Activated naive CD4-positive, alpha-beta T cell treated with anti-CD3 and anti-CD28 coated beads, Interleukin-2, amount 50 U/mL, for 72 hours (primary cell): Measurements from ENCODE around the gene RDH13. TPM values are rescaled to one million over a fixed set of nuclear protein-coding genes. Genes with fewer than 3 reads are reported as not detected.

Experiments
- total RNA-seq, 2 donors: library from RNA; stranded (reverse); gene quantifications; one replicate each; pipeline ENCODE4 v1.2.3, GENCODE V29; 2022

RDH13 gene
- total RNA-seq, 2 donors from 2014 or later: 15.9 to 16.0 TPM

Other genes with a start within 250 kb of the RDH13 start
- gene KIR3DL1, start 246.7 kb downstream of the RDH13 start, total RNA-seq: under 1 TPM; 0.18 to 0.23 TPM
- gene KIR2DS4, start 230.5 kb downstream of the RDH13 start, total RNA-seq: under 1 TPM; 0.18 to 0.45 TPM
- gene KIR3DL2, start 212.7 kb downstream of the RDH13 start, total RNA-seq: 1 to 10 TPM in 1 of 2 donors, under 1 TPM in 1; 0.98 to 1.1 TPM
- gene FCAR, start 188.9 kb downstream of the RDH13 start, total RNA-seq: not detected
- under 1 TPM; 0.61 to 0.89 TPM for gene NCR1, start 157.0 kb downstream of the RDH13 start, total RNA-seq
- not detected for gene NLRP7, start 115.6 kb downstream of the RDH13 start, total RNA-seq
- gene NLRP2, start 96.8 kb downstream of the RDH13 start, total RNA-seq: 1 to 10 TPM; 2.3 to 7.0 TPM
- under 1 TPM in 1 of 2 donors, not detected in 1; 0.75 TPM for gene GP6, start 24.9 kb downstream of the RDH13 start, total RNA-seq
- 1 to 10 TPM; 1.2 to 2.6 TPM for gene EPS8L1, start 12.7 kb upstream of the RDH13 start, total RNA-seq
- 10 to 100 TPM; 52.7 to 76.5 TPM for gene PPP1R12C, start 54.5 kb upstream of the RDH13 start, total RNA-seq
- 1 to 10 TPM in 1 of 2 donors, not detected in 1; 1.3 TPM for gene TNNT1, start 86.1 kb upstream of the RDH13 start, total RNA-seq
- not detected for gene TNNI3, start 94.6 kb upstream of the RDH13 start, total RNA-seq
- under 1 TPM; 0.55 to 0.95 TPM for gene DNAAF3, start 103.5 kb upstream of the RDH13 start, total RNA-seq
- not detected for gene SYT5, start 117.1 kb upstream of the RDH13 start, total RNA-seq
- under 1 TPM in 1 of 2 donors, not detected in 1; 0.19 TPM for gene PTPRH, start 146.4 kb upstream of the RDH13 start, total RNA-seq
- gene TMEM86B, start 165.6 kb upstream of the RDH13 start, total RNA-seq: 1 to 10 TPM; 7.7 to 8.1 TPM
- 100 to 1,000 TPM; 160 to 225 TPM for gene PPP6R1, start 195.9 kb upstream of the RDH13 start, total RNA-seq
- gene HSPBP1, start 217.0 kb upstream of the RDH13 start, total RNA-seq: 10 to 100 TPM; 24.9 to 40.8 TPM
- 1 to 10 TPM; 6.7 to 8.4 TPM for gene BRSK1, start 220.8 kb upstream of the RDH13 start, total RNA-seq